T-helper 1 cell treated with Interleukin-12 subunit alpha and Interleukin-12 subunit beta and Interleukin-4 antibody, amounts not matched to agents 30 ng/mL and 1 ng/mL, for 36 hours (primary cell): ENCODE data around the gene HAPLN1. TPM values are rescaled to one million over a fixed set of nuclear protein-coding genes. Genes with fewer than 3 reads are reported as not detected.

ENCODE experiments used
- intact Hi-C: fragments of 100-400 bp; cut with micrococcal nuclease; formaldehyde crosslinking; loops from one replicate; pipeline ENCODE4 v1.15.1; 2024
- total RNA-seq: library from RNA; stranded (reverse); gene quantifications from 2 replicates; pipeline ENCODE4 v1.2.3, GENCODE V29; 2022

HAPLN1 gene
- total RNA-seq, 1 donor from 2014 or later = not detected

- intact Hi-C loops = loop anchor here (1.0 to 10.0 kb wide), 4 partner anchors 209 to 1326 kb away; partner anchors contain the start of gene EDIL3
Measured at GRCh38 chr5:83718195-83718825, 2.3 kb downstream of the HAPLN1 start.

GRCh38 chr5:83715236-83716065 lies 5.2 kb downstream of the HAPLN1 start:
- intact Hi-C loops = loop anchor here (10.0 kb wide), 2 partner anchors 669 to 1329 kb away; partner anchors contain the start of gene EDIL3

- intact Hi-C loops = loop anchor here (10.0 kb wide), 2 partner anchors 670 to 1330 kb away; partner anchors contain the start of gene EDIL3
Measured at GRCh38 chr5:83714810-83715209, 5.8 kb downstream of the HAPLN1 start.

- intact Hi-C loops = loop anchor here (1.0 to 10.0 kb wide), 3 partner anchors 673 to 1400 kb away; partner anchors contain the start of gene EDIL3
Measured at GRCh38 chr5:83711982-83712601, 8.6 kb downstream of the HAPLN1 start.

GRCh38 chr5:83709973-83710372 lies 10.7 kb downstream of the HAPLN1 start:
- intact Hi-C loops = loop anchor here (10.0 kb wide), 2 partner anchors 675 to 1335 kb away; partner anchors contain the start of gene EDIL3

- intact Hi-C loops = no loop called here
Measured at GRCh38 chr5:83708170-83708569, 12.5 kb downstream of the HAPLN1 start.

GRCh38 chr5:83703059-83703458 lies 17.6 kb downstream of the HAPLN1 start:
- intact Hi-C loops = no loop called here

- intact Hi-C loops = no loop called here
Measured at GRCh38 chr5:83701886-83702285, 18.8 kb downstream of the HAPLN1 start.

GRCh38 chr5:83689881-83690280 lies 30.8 kb downstream of the HAPLN1 start:
- intact Hi-C loops = no loop called here

GRCh38 chr5:83688281-83688680 lies 32.4 kb downstream of the HAPLN1 start:
- intact Hi-C loops = no loop called here

GRCh38 chr5:83687124-83687619 lies 33.5 kb downstream of the HAPLN1 start:
- intact Hi-C loops = no loop called here

GRCh38 chr5:83686251-83686650 lies 34.4 kb downstream of the HAPLN1 start:
- intact Hi-C loops = no loop called here

- intact Hi-C loops = no loop called here
Measured at GRCh38 chr5:83683836-83684235, 36.8 kb downstream of the HAPLN1 start.

GRCh38 chr5:83672646-83673045 lies 48.0 kb downstream of the HAPLN1 start:
- intact Hi-C loops = no loop called here

GRCh38 chr5:83672158-83672557 lies 48.5 kb downstream of the HAPLN1 start:
- intact Hi-C loops = no loop called here

GRCh38 chr5:83665631-83666030 lies 55.0 kb downstream of the HAPLN1 start:
- intact Hi-C loops = no loop called here

GRCh38 chr5:83662558-83662957 lies 58.1 kb downstream of the HAPLN1 start:
- intact Hi-C loops = no loop called here

- intact Hi-C loops = no loop called here
Measured at GRCh38 chr5:83657807-83658525, 62.7 kb downstream of the HAPLN1 start.

GRCh38 chr5:83654427-83654994 lies 66.1 kb downstream of the HAPLN1 start:
- intact Hi-C loops = no loop called here

- intact Hi-C loops = no loop called here
Measured at GRCh38 chr5:83653669-83654068, 67.0 kb downstream of the HAPLN1 start.

GRCh38 chr5:83645936-83646335 lies 74.7 kb downstream of the HAPLN1 start:
- intact Hi-C loops = no loop called here
